HepG2 (cell line): Measurements from ENCODE around the gene ATRIP. TPM values are rescaled to one million over a fixed set of nuclear protein-coding genes. Genes with fewer than 3 reads are reported as not detected.

Source experiments
- ATAD3A ChIP-seq: sonication (generic); formaldehyde crosslinking; IDR thresholded peaks from 2 replicates; pipeline ENCODE4 v1.4.0; 2020; ENCODE audit warnings: missing genetic modification reagents
- ATF2 ChIP-seq: sonication (generic); formaldehyde crosslinking; IDR thresholded peaks from 2 replicates; pipeline ENCODE4 v1.4.0; 2020; ENCODE audit warnings: missing genetic modification reagents
- CEBPG ChIP-seq: IDR thresholded peaks from 2 replicates; pipeline ENCODE4 v1.6.1; 2016
- FOXP4 ChIP-seq: sonication (generic); formaldehyde crosslinking; IDR thresholded peaks from 2 replicates; pipeline ENCODE4 v1.4.0; 2020; ENCODE audit warnings: missing genetic modification reagents
- MEF2D ChIP-seq: sonication (generic); formaldehyde crosslinking; IDR thresholded peaks from 2 replicates; pipeline ENCODE4 v1.5.1; 2020; ENCODE audit warnings: mild to moderate bottlenecking, missing genetic modification reagents
- MTA3 ChIP-seq: sonication (generic); formaldehyde crosslinking; IDR thresholded peaks from 2 replicates; pipeline ENCODE4 v1.4.0; 2020; ENCODE audit warnings: missing genetic modification reagents
- NFIB ChIP-seq: sonication (generic); formaldehyde crosslinking; IDR thresholded peaks from 2 replicates; pipeline ENCODE4 v1.9.0; 2021; ENCODE audit warnings: missing genetic modification reagents, mild to moderate bottlenecking, borderline replicate concordance
- SNAPC2 ChIP-seq: sonication (generic); formaldehyde crosslinking; IDR thresholded peaks from 2 replicates; pipeline ENCODE4 v1.8.1; 2022; ENCODE audit warnings: mild to moderate bottlenecking, missing genetic modification reagents
- SP140L ChIP-seq: sonication (generic); formaldehyde crosslinking; IDR thresholded peaks from 2 replicates; pipeline ENCODE4 v1.4.0; 2020; ENCODE audit warnings: missing genetic modification reagents, borderline replicate concordance
- TCF7 ChIP-seq: sonication (generic); IDR thresholded peaks from 2 replicates; pipeline ENCODE4 v1.6.1; 2016; ENCODE audit warnings: antibody characterized with exemption, low read depth
- THAP11 ChIP-seq: IDR thresholded peaks from 2 replicates; pipeline ENCODE4 v1.6.1; 2016; ENCODE audit warnings: missing biosample characterization, missing genetic modification reagents
- TSC22D2 ChIP-seq: sonication (generic); formaldehyde crosslinking; IDR thresholded peaks from 2 replicates; pipeline ENCODE4 v1.5.1; 2020; ENCODE audit warnings: missing genetic modification reagents, mild to moderate bottlenecking, borderline replicate concordance
- YEATS2 ChIP-seq: sonication (generic); formaldehyde crosslinking; IDR thresholded peaks from 2 replicates; pipeline ENCODE4 v1.4.0; 2020; ENCODE audit warnings: missing genetic modification reagents, borderline replicate concordance
- ZC3H4 ChIP-seq: sonication (generic); formaldehyde crosslinking; IDR thresholded peaks from 2 replicates; pipeline ENCODE4 v1.4.0; 2020; ENCODE audit warnings: missing genetic modification reagents, borderline replicate concordance
- ZFX ChIP-seq: sonication (generic); formaldehyde crosslinking; IDR thresholded peaks from 2 replicates; pipeline ENCODE4 v1.4.0; 2020; ENCODE audit warnings: mild to moderate bottlenecking, low read depth, missing genetic modification reagents, moderate library complexity
- ZIK1 ChIP-seq: sonication (generic); formaldehyde crosslinking; IDR thresholded peaks from 2 replicates; pipeline ENCODE4 v1.5.0; 2020; ENCODE audit warnings: mild to moderate bottlenecking, low read depth, missing genetic modification reagents, borderline replicate concordance
- ZMAT3 ChIP-seq: sonication (generic); formaldehyde crosslinking; conservative IDR thresholded peaks from 2 replicates; pipeline ENCODE4 v1.7.0; 2021; ENCODE audit warnings: missing genetic modification reagents
- ZNF331 ChIP-seq: sonication (generic); formaldehyde crosslinking; IDR thresholded peaks from 2 replicates; pipeline ENCODE4 v1.4.0; 2020; ENCODE audit warnings: missing genetic modification reagents
- ZNF563 ChIP-seq: sonication (generic); formaldehyde crosslinking; IDR thresholded peaks from 2 replicates; pipeline ENCODE4 v1.8.0; 2022; ENCODE audit warnings: mild to moderate bottlenecking, moderate library complexity, missing genetic modification reagents
- ZNF788 ChIP-seq: sonication (generic); formaldehyde crosslinking; IDR thresholded peaks from 2 replicates; pipeline ENCODE4 v1.5.0; 2020; ENCODE audit warnings: mild to moderate bottlenecking, missing genetic modification reagents, borderline replicate concordance
- ZNF850 ChIP-seq: sonication (generic); formaldehyde crosslinking; conservative IDR thresholded peaks from 2 replicates; pipeline ENCODE4 v1.9.0; 2021; ENCODE audit warnings: mild to moderate bottlenecking, missing genetic modification reagents
- ZSCAN20 ChIP-seq: sonication (generic); formaldehyde crosslinking; IDR thresholded peaks from 2 replicates; pipeline ENCODE4 v1.4.0; 2020; ENCODE audit warnings: missing genetic modification reagents, mild to moderate bottlenecking, borderline replicate concordance
- polyA plus RNA-seq, 8 experiments: library from polyadenylated mRNA; depleted of rRNA in 3 of 8; stranded (reverse) in 7 of 8; unstranded in 1 of 8; fragments of >200 nt; fragmentation: Illumina TruSeq in 4 of 8; extraction: Trizol in 4 of 8; gene quantifications; 2 replicates each; pipeline versions ENCODE4 v1.2.1 to v1.2.3, GENCODE V29; 2011 to 2016; ENCODE audit warnings: low read depth in 4 of 8, missing spikeins in 1 of 8, mixed read lengths in 1 of 8; ENCODE audit not compliant: insufficient read depth in 1 of 8
- total RNA-seq, 5 experiments: library from RNA; depleted of rRNA; stranded (reverse); fragments of >200 nt; fragmentation: Illumina TruSeq; extraction: Trizol; gene quantifications; 2 replicates each; pipeline ENCODE4 v1.2.3, GENCODE V29; 2016; ENCODE audit warnings: low read depth in 1 of 5
- TF ChIP-seq, protein P1 (sequence below): sonication (generic); formaldehyde crosslinking; IDR thresholded peaks from 2 replicates; pipeline ENCODE4 v1.4.0; 2020; ENCODE audit warnings: missing genetic modification reagents
- TF ChIP-seq, protein P2 (sequence below): sonication (generic); formaldehyde crosslinking; IDR thresholded peaks from 2 replicates; pipeline ENCODE4 v1.5.0; 2020; ENCODE audit warnings: missing genetic modification reagents

Gene ATRIP
- total and polyA plus RNA-seq, 2 of the 13 experiments (the other 11 are each of a cell fraction or from before 2014, with no cell fraction given) = 5.1 to 12.5 TPM

GRCh38 chr3:48429960-48430707, 16.4 kb upstream of the ATRIP start, which contains the start of gene PLXNB1 (continued):
- TF ChIP-seq ZMAT3 (peak; percentile 79; the same call in 1 of the 2 replicates), FOXP4 (peak; percentile 94), ZFX (peak; percentile 69; the same call in 1 of the 2 replicates), ZC3H4 (no peak), ATAD3A (CRISPR knock-in tag) (no peak), YEATS2 (CRISPR knock-in tag) (no peak; the same call in 1 of the 2 replicates), NFIB (no peak), ZNF788 (CRISPR knock-in tag) (peak; percentile 97), ZNF331 (peak; percentile 81), TCF7 (peak; percentile 65; the same call in 1 of the 2 replicates), ZSCAN20 (CRISPR knock-in tag) (no peak), TSC22D2 (CRISPR knock-in tag) (peak; percentile 77; the same call in 1 of the 2 replicates), SP140L (CRISPR knock-in tag) (no peak), SNAPC2 (peak; percentile 74; the same call in 1 of the 2 replicates), CEBPG (CRISPR knock-in tag) (peak; percentile 96), ZIK1 (CRISPR knock-in tag) (peak; percentile 84; the same call in 1 of the 2 replicates), THAP11 (CRISPR knock-in tag) (peak; percentile 82), MTA3 (CRISPR knock-in tag) (no peak), MEF2D (CRISPR knock-in tag) (peak; percentile 95), ZNF563 (CRISPR knock-in tag) (peak; percentile 74; the same call in 1 of the 2 replicates), ZNF850 (peak; percentile 17; the same call in 1 of the 2 replicates), ATF2 (peak; percentile 57)
- TF ChIP-seq, protein P1, sequence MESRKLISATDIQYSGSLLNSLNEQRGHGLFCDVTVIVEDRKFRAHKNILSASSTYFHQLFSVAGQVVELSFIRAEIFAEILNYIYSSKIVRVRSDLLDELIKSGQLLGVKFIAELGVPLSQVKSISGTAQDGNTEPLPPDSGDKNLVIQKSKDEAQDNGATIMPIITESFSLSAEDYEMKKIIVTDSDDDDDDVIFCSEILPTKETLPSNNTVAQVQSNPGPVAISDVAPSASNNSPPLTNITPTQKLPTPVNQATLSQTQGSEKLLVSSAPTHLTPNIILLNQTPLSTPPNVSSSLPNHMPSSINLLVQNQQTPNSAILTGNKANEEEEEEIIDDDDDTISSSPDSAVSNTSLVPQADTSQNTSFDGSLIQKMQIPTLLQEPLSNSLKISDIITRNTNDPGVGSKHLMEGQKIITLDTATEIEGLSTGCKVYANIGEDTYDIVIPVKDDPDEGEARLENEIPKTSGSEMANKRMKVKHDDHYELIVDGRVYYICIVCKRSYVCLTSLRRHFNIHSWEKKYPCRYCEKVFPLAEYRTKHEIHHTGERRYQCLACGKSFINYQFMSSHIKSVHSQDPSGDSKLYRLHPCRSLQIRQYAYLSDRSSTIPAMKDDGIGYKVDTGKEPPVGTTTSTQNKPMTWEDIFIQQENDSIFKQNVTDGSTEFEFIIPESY = no peak
- TF ChIP-seq, protein P2, sequence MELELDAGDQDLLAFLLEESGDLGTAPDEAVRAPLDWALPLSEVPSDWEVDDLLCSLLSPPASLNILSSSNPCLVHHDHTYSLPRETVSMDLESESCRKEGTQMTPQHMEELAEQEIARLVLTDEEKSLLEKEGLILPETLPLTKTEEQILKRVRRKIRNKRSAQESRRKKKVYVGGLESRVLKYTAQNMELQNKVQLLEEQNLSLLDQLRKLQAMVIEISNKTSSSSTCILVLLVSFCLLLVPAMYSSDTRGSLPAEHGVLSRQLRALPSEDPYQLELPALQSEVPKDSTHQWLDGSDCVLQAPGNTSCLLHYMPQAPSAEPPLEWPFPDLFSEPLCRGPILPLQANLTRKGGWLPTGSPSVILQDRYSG = no peak
